Neural progenitor cell (in vitro differentiated cells): ENCODE measurements around the gene CTTNBP2NL.
"Not testable (repeated sequence)": the region's sequence is repeated elsewhere in the genome, so short reads cannot be mapped to it uniquely, and the experiment has no call there.

Experiments used
- CTCF ChIP-seq: fragments of 200-600 bp; sonication (generic); IDR thresholded peaks from 2 replicates; pipeline ENCODE4 v1.5.1; 2017; ENCODE audit warnings: antibody characterized with exemption, mild to moderate bottlenecking
- EZH2 ChIP-seq: fragments of 200-600 bp; sonication (generic); IDR thresholded peaks from 2 replicates; pipeline ENCODE4 v1.6.1; 2017; ENCODE audit warnings: antibody characterized with exemption, mild to moderate bottlenecking, moderate library complexity

- not testable (repeated sequence) for TF ChIP-seq CTCF, EZH2
Measured at GRCh38 chr1:112470324-112470723, 74.3 kb downstream of the CTTNBP2NL start.
